ENCODE data around the gene NRXN2. TPM values are rescaled to one million over a fixed set of nuclear protein-coding genes. Genes with fewer than 3 reads are reported as not detected.

The NRXN2 gene
- total and polyA plus RNA-seq, 3 experiments from 2014 or later = 0.55 to 0.75 TPM; not detected in 1

DNA sequence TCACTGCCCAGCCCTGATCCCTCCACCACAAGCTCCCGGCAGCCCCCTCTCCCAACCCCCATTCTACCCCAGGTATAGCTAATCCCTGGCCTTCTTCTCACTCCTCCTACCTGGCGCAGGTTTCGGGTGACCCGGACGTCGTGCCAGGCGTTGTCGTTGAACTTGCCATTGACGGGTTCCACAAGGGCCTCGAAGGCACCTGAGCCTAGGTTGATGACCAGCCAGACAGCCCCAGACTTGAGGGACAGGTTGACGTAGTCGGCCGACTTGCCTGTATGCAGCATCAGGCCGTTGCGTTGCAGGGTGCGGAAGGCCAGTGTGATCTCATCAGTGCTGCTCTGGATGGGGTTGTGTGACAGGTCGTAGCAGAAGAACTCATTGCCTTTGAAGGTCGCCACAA is 37.5 kb downstream of the NRXN2 start:
- Mint-ChIP-seq H3K4me1 (peaks cover 4 to 17% (median 16%) of the 10 kb centered on the region in 3 donors), H3K27ac (no peak overlapping the region), H3K36me3 (no peaks in the 10 kb centered on the region), H3K9me3 (no peaks in the 10 kb centered on the region), H3K4me3 (no peak overlapping the region), H3K27me3 (peaks cover 3 to 6% of the 10 kb centered on the region in 2 donors)
- H3K27ac ChIP-seq (ENCODE audit: low read depth, low read length) = no peak overlapping the region
- no peaks in the 10 kb centered on the region for H3K27me3 ChIP-seq (ENCODE audit: insufficient read depth, low read length, poor library complexity, severe bottlenecking)
- H3K4me3 ChIP-seq (ENCODE audit: low read length) = no peak overlapping the region
- H3K9me3 ChIP-seq (ENCODE audit: low read length) = no peaks in the 10 kb centered on the region
- ChIA-PET POLR2A (no interaction called here), CTCF (no interaction called here)
- no peak for DNase-seq
- H3K36me3 ChIP-seq (ENCODE audit: insufficient read depth, low read length) = no peaks in the 10 kb centered on the region
- peaks cover 9% of the 10 kb centered on the region for H3K4me1 ChIP-seq (ENCODE audit: insufficient read depth, low read length)

DNA sequence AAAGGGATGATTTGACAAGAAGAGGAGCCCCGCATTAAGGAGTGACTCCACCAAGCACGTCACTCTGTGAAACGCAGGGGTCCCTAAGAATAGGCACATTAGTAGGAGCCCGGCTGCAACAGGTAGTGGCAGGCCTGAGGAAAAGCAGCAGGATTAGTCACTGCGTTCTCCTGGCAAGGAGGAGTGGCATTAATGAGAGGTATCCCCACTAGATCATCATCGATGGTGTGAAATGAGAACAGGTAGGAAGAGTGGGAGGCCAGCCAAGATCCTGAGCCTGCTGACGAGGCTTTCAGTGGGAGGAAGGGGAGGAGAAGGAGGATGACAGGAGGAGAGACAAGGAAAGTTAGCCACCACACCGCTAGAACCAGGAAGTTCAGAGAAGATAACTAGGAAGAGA is 38.6 kb downstream of the NRXN2 start:
- Mint-ChIP-seq H3K27me3 (peaks cover under 1 to 6% of the 10 kb centered on the region in 2 donors), H3K36me3 (no peaks in the 10 kb centered on the region), H3K27ac (no peak overlapping the region), H3K4me3 (no peak overlapping the region), H3K9me3 (no peaks in the 10 kb centered on the region), H3K4me1 (peaks cover 4 to 17% (median 16%) of the 10 kb centered on the region in 3 donors)
- ChIA-PET CTCF (no interaction called here), POLR2A (no interaction called here)
- Histone ChIP-seq H3K9me3 (ENCODE audit: low read length) (no peaks in the 10 kb centered on the region), H3K36me3 (ENCODE audit: insufficient read depth, low read length) (no peaks in the 10 kb centered on the region), H3K4me1 (ENCODE audit: insufficient read depth, low read length) (peaks cover 9% of the 10 kb centered on the region), H3K27ac (ENCODE audit: low read depth, low read length) (no peak overlapping the region), H3K27me3 (ENCODE audit: insufficient read depth, low read length, poor library complexity, severe bottlenecking) (no peaks in the 10 kb centered on the region), H3K4me3 (ENCODE audit: low read length) (no peak overlapping the region)
- no peak for DNase-seq

DNA sequence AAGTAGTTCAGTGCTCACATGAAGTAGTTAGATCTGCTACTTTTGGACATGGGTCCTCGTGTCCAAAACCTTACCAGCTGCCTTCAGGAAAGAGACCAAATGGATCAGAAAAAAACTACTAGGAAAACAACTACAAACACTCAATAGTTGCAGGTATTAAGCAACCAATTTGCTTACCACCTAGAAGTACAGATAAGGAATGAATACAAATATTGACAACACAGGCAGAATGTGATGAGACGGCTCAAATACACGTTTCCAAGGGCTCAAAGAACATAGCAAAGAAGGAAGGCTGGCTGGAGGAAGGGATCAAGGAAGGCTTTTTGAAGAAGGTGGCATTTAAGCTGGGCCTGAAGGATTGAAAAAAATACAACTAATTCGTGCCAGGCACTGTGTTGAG is 41.8 kb downstream of the NRXN2 start:
- H3K27ac Mint-ChIP-seq = no peak overlapping the region
- H3K36me3 Mint-ChIP-seq = no peaks in the 10 kb centered on the region
- Histone ChIP-seq H3K4me3 (ENCODE audit: low read length) (no peak overlapping the region), H3K27me3 (ENCODE audit: insufficient read depth, low read length, poor library complexity, severe bottlenecking) (peaks cover 6% of the 10 kb centered on the region), H3K4me1 (ENCODE audit: insufficient read depth, low read length) (no peaks in the 10 kb centered on the region), H3K36me3 (ENCODE audit: insufficient read depth, low read length) (no peaks in the 10 kb centered on the region), H3K27ac (ENCODE audit: low read depth, low read length) (no peak overlapping the region), H3K9me3 (ENCODE audit: low read length) (no peaks in the 10 kb centered on the region)
- no peak overlapping the region for H3K4me3 Mint-ChIP-seq
- H3K27me3 Mint-ChIP-seq = peaks cover 13 to 30% of the 10 kb centered on the region in 2 donors
- DNase-seq = no peak
- no peaks in the 10 kb centered on the region for H3K4me1 Mint-ChIP-seq
- no peaks in the 10 kb centered on the region for H3K9me3 Mint-ChIP-seq
- ChIA-PET POLR2A (no interaction called here), CTCF (no interaction called here)

DNA sequence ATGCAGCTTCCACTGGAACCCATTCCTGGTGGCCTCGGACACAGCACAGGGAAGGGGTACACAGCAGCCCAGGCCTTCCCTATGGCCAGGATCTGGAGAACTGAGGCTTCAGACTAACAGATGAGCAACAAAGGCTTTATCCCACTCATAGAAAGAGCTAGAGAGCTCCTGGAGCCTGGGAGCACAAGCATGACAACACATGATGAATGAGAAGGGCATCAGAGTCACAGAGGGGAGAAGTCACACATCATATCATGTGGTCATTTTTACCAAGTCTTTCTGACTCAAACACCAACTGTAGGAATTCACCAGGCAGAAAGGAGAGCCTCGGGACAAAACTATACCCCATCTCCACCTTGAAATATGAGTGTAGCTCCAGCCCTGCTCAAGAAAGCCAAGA is 43.2 kb downstream of the NRXN2 start:
- Histone ChIP-seq H3K9me3 (ENCODE audit: low read length) (no peaks in the 10 kb centered on the region), H3K4me1 (ENCODE audit: insufficient read depth, low read length) (no peaks in the 10 kb centered on the region), H3K36me3 (ENCODE audit: insufficient read depth, low read length) (no peaks in the 10 kb centered on the region), H3K27me3 (ENCODE audit: insufficient read depth, low read length, poor library complexity, severe bottlenecking) (peaks cover 6% of the 10 kb centered on the region), H3K27ac (ENCODE audit: low read depth, low read length) (no peak overlapping the region), H3K4me3 (ENCODE audit: low read length) (no peak overlapping the region)
- Mint-ChIP-seq H3K27me3 (peaks cover 14 to 43% of the 10 kb centered on the region in 2 donors), H3K9me3 (no peaks in the 10 kb centered on the region), H3K27ac (peak overlapping the region in 1 of 8 donors; percentile 79), H3K4me3 (no peak overlapping the region), H3K4me1 (peaks cover 0 to 2% (median 0%) of the 10 kb centered on the region in 3 donors), H3K36me3 (no peaks in the 10 kb centered on the region)
- ChIA-PET POLR2A (no interaction called here), CTCF (interaction anchor here (2.5 kb wide), 1 partner anchor 9 kb away, joined by 11 read pairs; no protein-coding TSS in a partner anchor)
- no peak for DNase-seq

DNA sequence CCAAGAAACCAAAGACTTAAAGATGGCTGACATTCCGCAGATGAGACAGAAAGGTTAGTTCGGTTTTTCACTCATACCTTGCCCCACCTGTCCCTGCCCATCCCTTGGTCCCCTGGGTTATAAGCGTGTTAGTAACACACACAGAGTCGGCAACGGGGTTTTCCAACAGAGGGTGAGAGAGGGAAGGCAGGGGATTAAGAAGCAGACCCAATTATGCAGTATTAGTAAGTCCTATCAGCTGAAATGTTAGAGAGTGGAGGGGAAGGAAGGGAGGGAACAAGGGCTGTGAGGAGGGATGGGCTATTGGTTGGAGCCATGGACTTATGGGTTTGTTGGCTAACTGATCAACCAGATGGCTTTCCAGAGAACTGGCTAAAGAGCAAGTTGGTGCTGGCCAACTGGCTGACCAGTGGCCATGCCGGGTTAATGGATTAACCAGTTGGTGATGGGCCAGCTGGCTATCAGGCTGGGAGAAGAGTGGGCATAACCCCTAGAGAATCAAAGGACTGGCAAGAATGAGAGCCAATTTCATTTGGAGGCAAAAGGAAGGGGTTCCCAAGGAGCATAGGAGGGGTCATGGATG is 45.5 kb downstream of the NRXN2 start:
- Histone ChIP-seq H3K9me3 (ENCODE audit: low read length) (no peaks in the 10 kb centered on the region), H3K36me3 (ENCODE audit: insufficient read depth, low read length) (no peaks in the 10 kb centered on the region), H3K4me1 (ENCODE audit: insufficient read depth, low read length) (no peaks in the 10 kb centered on the region), H3K27ac (ENCODE audit: low read depth, low read length) (no peak overlapping the region), H3K27me3 (ENCODE audit: insufficient read depth, low read length, poor library complexity, severe bottlenecking) (peaks cover 6% of the 10 kb centered on the region), H3K4me3 (ENCODE audit: low read length) (no peak overlapping the region)
- DNase-seq = no peak
- CTCF ChIA-PET = no interaction called here
- POLR2A ChIA-PET = no interaction called here
- Mint-ChIP-seq H3K27ac (no peak overlapping the region), H3K4me3 (no peak overlapping the region), H3K4me1 (peaks cover 0 to 2% (median 0%) of the 10 kb centered on the region in 3 donors), H3K9me3 (no peaks in the 10 kb centered on the region), H3K27me3 (peaks cover 17 to 53% of the 10 kb centered on the region in 2 donors), H3K36me3 (no peaks in the 10 kb centered on the region)

DNA sequence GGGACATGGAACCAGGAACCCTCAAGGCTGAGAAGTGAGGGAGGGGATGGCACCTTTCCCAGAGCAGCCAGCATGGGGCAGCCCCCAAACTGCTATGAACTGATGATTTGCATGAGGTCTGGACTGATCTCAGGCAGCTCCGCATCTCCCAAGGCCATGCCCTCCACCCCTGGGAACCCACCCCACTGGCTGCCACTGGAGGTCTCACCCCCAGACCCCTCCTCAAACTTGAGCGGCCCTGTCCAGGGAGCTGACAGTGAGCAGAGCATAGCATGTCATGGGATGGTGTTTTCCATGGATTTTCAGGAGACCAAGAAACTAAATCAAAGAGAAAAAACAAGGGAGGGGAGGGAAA is 46.8 kb downstream of the NRXN2 start:
- peaks cover 0 to 2% (median 0%) of the 10 kb centered on the region in 3 donors for H3K4me1 Mint-ChIP-seq
- POLR2A ChIA-PET = no interaction called here
- Histone ChIP-seq H3K27me3 (ENCODE audit: insufficient read depth, low read length, poor library complexity, severe bottlenecking) (peaks cover 6% of the 10 kb centered on the region), H3K36me3 (ENCODE audit: insufficient read depth, low read length) (no peaks in the 10 kb centered on the region), H3K4me3 (ENCODE audit: low read length) (no peak overlapping the region), H3K27ac (ENCODE audit: low read depth, low read length) (no peak overlapping the region), H3K4me1 (ENCODE audit: insufficient read depth, low read length) (no peaks in the 10 kb centered on the region), H3K9me3 (ENCODE audit: low read length) (no peaks in the 10 kb centered on the region)
- H3K36me3 Mint-ChIP-seq = no peaks in the 10 kb centered on the region
- no peak overlapping the region for H3K27ac Mint-ChIP-seq
- CTCF ChIA-PET = no interaction called here
- no peak overlapping the region for H3K4me3 Mint-ChIP-seq
- no peak for DNase-seq
- peaks cover 19 to 59% of the 10 kb centered on the region in 2 donors for H3K27me3 Mint-ChIP-seq
- no peaks in the 10 kb centered on the region for H3K9me3 Mint-ChIP-seq

DNA sequence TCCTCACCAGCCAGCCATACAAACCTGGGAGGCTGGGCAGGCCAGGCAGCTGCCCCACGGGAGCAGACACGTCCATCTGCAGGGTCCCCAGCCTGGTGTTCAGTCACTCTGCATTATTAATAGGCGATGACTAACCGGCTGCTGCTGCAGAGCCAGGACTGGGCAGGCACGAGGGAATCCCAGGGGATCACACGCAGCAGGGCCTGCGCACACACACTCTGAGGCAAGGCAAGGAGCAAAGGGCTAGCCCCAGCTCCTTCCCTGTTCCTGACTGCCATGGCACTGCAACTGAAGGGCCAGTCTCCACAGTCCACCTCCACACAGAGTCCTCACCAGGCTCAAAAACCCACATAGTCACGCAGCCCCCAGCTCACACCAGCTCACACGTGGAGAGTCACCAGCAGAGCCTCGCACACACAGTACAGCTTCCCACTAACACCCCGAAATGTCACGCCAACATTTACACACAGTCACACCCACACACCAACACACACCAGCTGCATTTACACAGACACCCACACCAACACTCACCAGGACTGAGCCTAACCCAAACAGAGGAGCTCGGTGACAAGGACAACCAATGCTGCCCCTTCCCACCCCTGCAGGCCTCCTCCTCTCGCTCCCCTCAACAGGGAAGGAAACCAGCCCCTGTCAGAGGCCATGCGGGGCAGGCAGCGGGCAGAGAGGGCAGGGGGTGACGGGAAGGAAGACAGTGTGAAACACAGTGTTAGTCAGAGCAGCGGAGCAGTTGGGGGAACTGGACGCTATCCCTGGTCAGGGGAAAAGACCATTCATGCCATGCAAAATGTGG is 47.3 kb downstream of the NRXN2 start:
- H3K4me1 Mint-ChIP-seq = peaks cover 0 to 2% (median 0%) of the 10 kb centered on the region in 3 donors
- peaks cover 24 to 63% of the 10 kb centered on the region in 2 donors for H3K27me3 Mint-ChIP-seq
- no peak for DNase-seq
- no peaks in the 10 kb centered on the region for H3K9me3 ChIP-seq (ENCODE audit: low read length)
- no peaks in the 10 kb centered on the region for H3K36me3 ChIP-seq (ENCODE audit: insufficient read depth, low read length)
- peaks cover 6% of the 10 kb centered on the region for H3K27me3 ChIP-seq (ENCODE audit: insufficient read depth, low read length, poor library complexity, severe bottlenecking)
- peak overlapping the region in 1 of 8 donors; percentile 67 for H3K27ac Mint-ChIP-seq
- H3K36me3 Mint-ChIP-seq = no peaks in the 10 kb centered on the region
- no peak overlapping the region for H3K4me3 Mint-ChIP-seq
- H3K9me3 Mint-ChIP-seq = no peaks in the 10 kb centered on the region
- ChIA-PET CTCF (interaction anchor here (1.0 kb wide), 1 partner anchor 25 kb away, joined by 3 read pairs; no protein-coding TSS in a partner anchor), POLR2A (no interaction called here)
- no peaks in the 10 kb centered on the region for H3K4me1 ChIP-seq (ENCODE audit: insufficient read depth, low read length)
- H3K27ac ChIP-seq (ENCODE audit: low read depth, low read length) = no peak overlapping the region
- H3K4me3 ChIP-seq (ENCODE audit: low read length) = no peak overlapping the region

DNA sequence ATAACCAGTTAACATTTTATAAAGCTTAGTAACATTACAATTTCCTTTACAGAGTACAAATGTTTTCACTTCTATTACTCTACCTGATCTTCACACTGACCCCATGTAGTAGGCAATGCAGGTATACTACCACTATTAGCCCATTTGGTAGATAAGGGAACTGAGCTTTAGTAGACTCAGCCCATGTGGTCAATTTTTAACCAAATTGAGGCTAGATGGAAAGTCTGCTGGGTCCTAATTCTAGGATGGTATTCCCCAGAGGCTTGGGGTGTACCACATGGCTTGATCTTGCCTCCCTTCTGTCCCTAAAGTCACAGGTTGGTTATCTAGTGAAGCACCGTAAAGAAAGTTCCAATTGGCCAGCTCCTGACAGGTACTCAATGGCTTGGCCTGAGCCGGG is 48.2 kb downstream of the NRXN2 start:
- Mint-ChIP-seq H3K27ac (no peak overlapping the region), H3K4me3 (no peak overlapping the region), H3K9me3 (no peaks in the 10 kb centered on the region), H3K27me3 (peaks cover 28 to 70% of the 10 kb centered on the region in 2 donors), H3K36me3 (no peaks in the 10 kb centered on the region), H3K4me1 (peaks cover 0 to 2% (median 0%) of the 10 kb centered on the region in 3 donors)
- H3K9me3 ChIP-seq (ENCODE audit: low read length) = no peaks in the 10 kb centered on the region
- peaks cover 12% of the 10 kb centered on the region for H3K27me3 ChIP-seq (ENCODE audit: insufficient read depth, low read length, poor library complexity, severe bottlenecking)
- H3K36me3 ChIP-seq (ENCODE audit: insufficient read depth, low read length) = no peaks in the 10 kb centered on the region
- ChIA-PET CTCF (interaction anchor here (1.0 kb wide), 1 partner anchor 14 kb away, joined by 7 read pairs; no protein-coding TSS in a partner anchor), POLR2A (no interaction called here)
- no peak for DNase-seq
- no peak overlapping the region for H3K27ac ChIP-seq (ENCODE audit: low read depth, low read length)
- no peak overlapping the region for H3K4me3 ChIP-seq (ENCODE audit: low read length)
- H3K4me1 ChIP-seq (ENCODE audit: insufficient read depth, low read length) = no peaks in the 10 kb centered on the region
